GM18861 (cell line): ENCODE measurements around the gene MAP3K20.
"Not testable (repeated sequence)": the region's sequence is repeated elsewhere in the genome, so short reads cannot be mapped to it uniquely, and the experiment has no call there.

Experiments
- ATAC-seq: cut with Tn5 transposase; IDR thresholded peaks from one replicate; pipeline ENCODE4 v1.9.1; 2021; ENCODE audit not compliant: unreplicated experiment

Gene MAP3K20

DNA sequence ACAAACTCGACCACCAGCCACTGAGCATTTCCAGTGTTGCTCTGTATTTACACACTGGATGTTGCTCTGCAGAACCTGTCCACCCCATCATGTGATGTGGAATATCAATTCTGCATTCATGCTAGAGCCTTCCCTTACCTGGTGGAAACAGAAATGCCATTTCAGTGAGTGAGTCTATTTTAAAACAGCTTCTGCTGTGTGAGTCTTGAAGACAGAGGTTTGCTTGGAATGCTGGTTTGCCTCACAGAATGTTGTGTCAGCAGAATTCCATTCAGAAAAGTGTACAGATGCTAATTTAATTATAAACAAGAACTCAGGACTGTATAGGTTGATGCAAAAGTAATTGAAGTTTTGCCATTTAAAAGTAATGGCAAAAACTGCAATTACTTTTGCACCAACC lies 118.3 kb downstream of the MAP3K20 start:
- ATAC-seq = no peak

DNA sequence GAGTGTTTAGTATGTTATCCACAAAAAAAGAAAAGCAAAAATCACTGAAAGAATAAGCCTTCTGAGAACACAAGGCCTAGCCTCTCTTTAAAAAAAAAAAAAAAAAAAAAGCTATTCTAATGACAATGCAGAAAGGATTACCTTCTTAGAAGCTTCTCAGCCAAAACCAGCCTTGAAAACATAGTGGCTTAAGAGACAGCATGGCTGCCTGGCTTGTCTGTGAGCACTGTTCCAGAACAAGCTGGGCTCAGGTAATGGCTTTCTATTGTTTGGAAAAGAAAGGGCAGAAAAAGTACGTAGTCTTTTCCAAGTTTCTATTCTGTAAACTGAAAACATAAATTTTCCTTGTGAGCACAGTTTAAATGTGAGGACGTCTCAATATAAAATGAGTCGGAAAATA lies 119.5 kb downstream of the MAP3K20 start:
- no peak for ATAC-seq

DNA sequence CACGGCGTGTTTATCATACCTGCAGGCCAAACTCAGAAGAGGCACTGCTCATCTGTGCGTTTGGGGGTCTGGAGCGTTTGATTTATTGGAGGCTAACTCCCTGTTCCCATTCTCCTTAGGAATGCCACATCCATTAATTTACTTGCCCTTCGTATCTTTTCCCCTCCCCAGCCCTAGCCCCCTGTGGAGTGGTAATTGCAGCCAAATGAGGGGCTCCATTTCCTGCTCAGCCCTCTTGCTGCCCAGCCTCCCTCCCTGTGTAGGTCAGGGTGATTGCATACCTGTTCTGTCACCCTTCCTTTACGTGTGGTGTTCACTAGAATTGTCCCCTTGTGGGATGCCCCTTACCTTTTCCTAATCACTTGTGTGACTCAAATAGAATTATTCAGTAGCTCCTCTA lies 120.4 kb downstream of the MAP3K20 start:
- ATAC-seq = no peak

DNA sequence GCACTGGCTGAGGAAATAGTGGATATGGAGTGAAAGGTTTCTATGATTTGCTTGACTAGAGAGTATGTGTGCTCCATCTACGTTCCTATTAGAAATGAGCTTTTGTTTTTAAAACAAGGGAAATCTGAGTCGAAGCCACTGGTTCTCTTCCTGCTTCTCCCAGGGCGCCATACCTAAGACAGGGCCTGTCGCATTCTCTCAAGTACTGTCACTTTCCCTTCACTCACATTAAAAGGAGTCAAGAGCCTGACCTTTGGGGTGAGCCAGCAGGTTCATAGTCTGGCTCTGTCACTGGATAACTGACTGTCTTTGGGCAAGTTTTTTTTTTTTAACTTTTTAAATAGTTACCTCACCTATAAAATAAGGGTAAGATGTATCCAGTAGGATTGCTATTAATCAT lies 121.0 kb downstream of the MAP3K20 start:
- no peak for ATAC-seq

DNA sequence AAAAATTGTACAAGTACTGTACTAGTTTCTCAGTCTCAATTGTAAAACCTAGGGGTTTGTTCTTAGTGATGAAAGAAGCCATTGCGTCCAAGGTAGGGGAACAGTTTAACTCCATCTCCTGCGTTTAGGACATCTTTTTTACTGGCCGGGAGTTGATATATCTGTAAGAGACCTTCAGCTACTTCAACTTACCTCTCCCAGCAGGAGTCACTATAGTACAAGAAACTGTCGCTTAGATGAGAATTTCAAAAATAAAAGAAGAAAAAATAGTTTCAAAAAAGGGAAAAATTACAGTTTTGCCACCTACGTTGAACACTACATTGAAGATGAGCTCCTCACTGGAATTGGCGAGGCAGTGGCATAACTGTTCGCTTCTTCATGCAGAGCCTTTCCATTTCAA lies 122.7 kb downstream of the MAP3K20 start:
- ATAC-seq = no peak

DNA sequence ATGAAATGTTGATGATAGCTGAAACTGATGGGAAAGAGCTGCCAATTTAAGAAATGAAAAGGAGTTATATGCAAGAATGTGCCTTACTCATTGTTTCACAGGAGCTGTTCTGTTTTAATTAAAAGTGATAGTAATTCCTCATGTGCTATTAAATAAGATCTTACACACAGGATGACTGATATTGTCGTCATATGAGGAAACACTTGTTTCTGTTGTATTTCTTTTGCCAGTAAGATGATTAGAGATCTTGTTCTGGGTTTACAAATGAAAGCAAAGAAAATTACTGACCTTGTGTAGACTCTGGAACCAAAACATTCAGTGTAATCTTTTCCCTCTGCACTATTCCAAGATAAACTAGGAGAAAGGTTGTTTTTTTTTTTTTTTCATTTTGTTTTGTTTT lies 123.6 kb downstream of the MAP3K20 start:
- ATAC-seq = no peak

DNA sequence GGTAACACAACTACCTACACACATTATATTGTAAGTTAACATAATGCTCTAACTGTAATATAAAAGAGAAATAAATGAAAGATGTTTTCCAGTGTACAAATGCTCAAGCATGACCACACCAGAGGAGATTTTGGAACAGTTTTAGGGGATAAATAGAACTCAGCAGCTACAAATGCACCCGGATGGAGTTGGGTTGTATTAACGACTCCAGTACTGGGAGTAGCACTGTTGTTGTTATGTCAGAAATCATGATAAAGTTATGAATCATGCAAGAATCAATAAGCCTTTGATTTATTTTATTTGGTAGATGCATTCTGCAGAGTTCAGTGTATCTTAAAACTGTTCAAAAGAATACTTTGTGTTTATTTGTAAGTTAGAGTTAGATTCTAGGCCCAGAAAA lies 126.9 kb downstream of the MAP3K20 start:
- ATAC-seq = no peak

DNA sequence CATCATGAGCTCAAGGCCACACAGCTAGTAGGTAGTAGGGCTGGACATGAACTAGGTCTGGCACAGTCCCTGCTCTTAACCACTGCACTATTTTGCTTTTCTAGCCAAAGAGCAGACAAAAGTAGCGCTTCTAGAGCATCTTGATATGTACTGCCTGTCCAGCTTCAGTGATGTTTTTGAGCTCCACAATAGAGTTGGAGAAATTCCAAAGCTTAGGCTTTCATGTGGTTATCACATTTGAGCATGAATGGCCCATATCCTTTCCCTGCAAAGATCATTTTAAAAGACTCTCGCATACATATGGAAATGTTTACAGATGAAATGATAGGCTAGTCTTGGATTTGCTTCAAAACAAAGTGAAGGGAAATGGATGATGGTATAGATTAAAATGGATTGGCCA lies 128.7 kb downstream of the MAP3K20 start:
- ATAC-seq = no peak

DNA sequence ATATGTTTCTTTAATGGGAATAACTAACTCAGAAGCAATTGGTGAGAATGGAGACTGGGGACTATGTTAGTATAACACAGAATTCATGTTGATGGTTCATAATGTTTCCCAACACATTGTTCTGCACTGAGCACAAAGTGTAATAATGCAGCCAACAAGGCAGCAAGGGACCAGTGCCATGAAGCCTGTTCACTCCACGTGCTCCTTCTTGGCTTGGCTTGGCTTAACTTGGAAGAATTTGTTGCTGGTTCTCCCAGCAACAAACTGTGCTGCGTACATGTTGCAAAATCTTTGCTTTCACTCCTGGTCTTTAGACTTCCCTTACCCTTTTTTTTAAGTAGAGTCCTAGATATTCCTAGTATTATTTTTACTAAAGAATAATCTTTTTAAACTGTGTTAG lies 129.7 kb downstream of the MAP3K20 start:
- no peak for ATAC-seq

DNA sequence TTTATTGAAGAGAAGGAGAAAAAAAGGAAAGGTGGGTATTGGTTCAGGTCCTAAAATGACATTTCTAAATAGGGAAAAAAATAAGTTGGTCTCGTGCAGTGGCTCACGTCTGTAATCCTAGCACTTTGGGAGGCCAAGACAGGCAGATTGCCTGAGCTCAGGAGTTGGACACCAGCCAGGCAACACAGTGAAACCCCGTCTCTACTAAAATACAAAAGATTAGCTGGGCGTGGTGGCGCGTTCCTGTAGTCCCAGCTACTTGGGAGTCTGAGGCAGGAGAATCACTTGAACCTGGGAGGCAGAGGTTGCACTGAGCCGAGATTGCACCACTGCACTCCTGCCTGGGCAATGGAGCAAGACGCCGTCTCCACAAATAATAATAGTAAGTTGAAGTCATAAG lies 131.5 kb downstream of the MAP3K20 start:
- not testable (repeated sequence) for ATAC-seq

DNA sequence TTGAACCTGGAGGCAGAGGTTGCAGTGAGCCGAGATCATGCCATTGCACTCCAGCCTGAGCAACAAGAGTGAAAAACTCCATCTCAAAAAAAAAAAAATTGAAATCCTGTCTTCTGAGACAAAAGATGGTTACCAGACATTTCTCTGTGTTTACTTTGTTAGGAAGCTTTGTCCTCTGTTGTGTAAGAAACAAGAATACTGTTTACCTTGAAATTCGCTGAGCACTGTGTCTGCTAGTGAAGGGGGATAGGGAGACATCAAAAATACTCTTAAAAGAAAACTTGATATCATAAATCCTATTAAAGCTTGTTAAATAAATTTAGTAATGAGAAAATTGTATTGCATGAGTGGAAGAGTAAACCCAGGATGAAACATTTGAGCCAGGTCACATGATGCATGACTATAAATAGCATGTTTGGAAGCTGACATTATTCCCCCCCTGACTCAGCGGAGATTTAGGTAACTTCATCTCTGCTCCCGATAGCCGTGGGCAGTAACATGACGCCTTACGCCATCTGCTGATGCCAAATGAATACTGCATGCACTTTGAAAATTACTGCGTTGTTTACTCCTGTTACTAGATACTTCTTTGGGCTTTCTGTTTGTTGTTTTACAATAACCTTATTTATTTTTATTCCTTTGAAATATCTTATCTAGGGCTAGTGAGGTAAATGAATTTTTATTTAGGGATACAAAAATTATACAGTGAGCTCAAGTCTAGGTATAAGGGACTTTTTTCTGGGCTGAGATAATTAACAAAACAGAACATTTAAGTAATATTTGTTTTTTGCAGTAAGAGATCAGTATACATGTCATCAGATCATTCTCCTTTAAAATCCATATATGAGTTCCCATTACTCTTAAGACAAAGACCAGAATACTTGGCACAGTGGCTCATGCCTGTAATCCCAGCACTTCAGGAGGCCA lies 134.9 kb downstream of the MAP3K20 start:
- ATAC-seq = no peak

DNA sequence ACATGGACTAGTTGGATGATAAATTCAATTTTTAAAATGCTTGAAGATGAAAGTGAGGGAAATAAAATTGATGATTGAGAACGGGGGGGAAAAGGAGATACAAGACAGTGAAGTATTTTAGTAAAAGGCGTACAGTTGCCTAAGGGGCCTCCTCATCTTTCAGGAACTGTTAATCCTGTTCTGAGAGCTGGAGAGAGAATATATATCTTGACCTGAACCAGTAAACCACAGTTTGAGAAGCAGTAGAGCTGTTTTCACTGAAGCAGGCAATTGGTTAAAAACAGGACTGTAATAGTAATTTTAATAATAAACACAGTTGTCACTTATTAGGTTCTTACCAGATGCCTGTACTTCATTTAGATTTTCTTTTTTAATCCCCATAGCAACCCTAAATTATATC lies 137.5 kb downstream of the MAP3K20 start:
- ATAC-seq = no peak

DNA sequence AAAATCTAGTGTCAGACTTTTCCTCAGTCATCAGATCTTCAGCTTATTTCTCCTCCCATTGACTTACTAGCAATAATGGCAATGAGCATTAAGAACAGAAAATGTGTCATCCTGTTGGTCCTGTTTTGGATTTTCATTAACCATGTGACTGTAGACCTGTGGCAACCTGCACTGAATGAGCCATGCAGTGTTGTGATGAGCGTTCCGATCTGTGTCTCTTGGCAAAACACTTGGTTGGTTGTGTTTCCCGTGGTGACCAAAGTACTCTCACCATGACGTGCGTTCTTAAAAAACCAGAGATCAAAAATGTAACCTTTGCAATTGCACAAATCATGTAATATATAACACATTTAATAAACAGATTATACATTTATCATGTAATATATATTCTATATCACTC lies 138.6 kb downstream of the MAP3K20 start:
- ATAC-seq = no peak

DNA sequence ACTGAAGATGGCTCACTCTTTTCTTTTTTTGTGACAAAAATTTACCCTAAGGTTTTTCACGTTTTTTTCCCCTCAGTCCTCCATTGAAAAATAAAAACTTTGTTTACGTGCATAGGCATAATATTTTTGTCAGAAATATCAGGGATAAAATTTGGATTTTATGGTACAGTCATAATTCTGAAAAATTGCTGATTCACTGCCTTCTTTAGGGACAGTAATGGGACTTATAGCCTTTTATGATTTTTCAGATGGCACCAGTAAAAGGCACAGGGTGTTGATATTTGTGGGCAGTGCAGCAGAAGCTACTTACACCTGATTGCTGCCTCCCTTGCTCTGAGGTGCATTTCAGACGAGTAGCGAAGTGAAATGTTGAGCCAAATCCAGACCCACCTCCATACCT lies 139.7 kb downstream of the MAP3K20 start:
- no peak for ATAC-seq

DNA sequence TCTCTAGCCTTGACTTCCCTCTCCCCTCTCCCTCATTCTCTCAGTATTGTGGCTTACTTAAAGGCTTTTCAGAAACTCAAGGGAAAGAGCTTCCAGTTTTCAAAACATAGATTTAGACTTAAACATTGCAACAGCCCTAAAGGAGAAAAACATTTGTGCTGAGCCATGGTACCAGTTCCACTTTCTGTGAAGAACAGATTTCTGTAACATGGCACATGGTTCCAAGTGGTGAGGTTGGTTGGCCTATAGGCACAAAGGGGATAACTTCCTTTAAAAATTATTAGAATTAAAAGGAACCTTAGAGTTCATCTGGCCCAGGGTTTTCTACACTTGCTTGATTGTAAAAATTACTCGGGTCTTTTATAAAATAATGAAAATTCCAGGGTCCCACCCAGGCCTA lies 140.4 kb downstream of the MAP3K20 start:
- no peak for ATAC-seq

DNA sequence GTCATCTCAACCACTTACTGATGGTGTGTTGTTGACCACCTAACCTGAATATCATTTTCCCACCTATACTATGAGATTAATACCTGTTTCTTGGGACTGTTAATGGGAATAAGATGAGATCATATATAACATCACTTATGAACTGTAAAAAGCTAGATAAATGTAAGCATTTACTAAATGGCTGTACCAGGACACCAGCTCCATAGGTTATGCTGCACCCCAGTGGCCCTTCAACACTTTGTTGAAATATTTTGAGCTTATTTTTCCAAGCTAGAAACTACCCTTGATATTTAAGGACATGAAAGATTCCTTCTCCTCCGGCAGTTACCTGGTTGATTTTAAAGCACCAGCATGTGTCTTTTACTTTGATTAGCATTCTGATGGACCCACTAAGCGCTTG lies 141.0 kb downstream of the MAP3K20 start:
- no peak for ATAC-seq

DNA sequence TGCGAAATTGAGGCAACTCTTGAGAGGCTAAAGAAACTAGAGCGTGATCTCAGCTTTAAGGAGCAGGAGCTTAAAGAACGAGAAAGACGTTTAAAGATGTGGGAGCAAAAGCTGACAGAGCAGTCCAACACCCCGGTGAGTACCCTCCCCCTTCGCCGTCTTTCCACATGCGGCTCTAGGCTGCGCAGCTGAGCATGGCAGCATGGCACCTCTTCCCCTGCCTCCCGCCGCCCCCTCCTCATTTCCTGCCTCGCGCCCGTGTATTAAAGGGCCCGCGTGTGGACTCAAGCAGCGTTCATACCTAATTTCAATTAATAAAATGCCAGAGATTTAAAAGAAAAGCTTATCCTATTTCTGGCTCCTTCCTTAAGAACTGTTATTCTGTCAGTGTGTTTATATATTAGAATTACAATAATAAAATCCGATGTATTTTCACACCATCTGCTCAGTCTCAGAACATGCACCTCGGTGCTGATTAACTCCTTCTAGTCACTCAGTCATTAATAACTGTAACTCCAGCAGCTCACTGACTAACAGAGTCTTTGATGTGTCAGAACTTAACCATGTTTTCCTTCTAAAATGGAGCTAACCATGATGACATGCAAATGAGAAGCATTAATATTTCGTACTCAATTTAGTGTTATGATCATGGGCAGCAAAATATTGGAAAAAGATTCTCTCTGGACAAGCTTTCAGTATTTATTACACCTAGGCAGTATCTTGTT lies 141.6 kb downstream of the MAP3K20 start:
- ATAC-seq = no peak

DNA sequence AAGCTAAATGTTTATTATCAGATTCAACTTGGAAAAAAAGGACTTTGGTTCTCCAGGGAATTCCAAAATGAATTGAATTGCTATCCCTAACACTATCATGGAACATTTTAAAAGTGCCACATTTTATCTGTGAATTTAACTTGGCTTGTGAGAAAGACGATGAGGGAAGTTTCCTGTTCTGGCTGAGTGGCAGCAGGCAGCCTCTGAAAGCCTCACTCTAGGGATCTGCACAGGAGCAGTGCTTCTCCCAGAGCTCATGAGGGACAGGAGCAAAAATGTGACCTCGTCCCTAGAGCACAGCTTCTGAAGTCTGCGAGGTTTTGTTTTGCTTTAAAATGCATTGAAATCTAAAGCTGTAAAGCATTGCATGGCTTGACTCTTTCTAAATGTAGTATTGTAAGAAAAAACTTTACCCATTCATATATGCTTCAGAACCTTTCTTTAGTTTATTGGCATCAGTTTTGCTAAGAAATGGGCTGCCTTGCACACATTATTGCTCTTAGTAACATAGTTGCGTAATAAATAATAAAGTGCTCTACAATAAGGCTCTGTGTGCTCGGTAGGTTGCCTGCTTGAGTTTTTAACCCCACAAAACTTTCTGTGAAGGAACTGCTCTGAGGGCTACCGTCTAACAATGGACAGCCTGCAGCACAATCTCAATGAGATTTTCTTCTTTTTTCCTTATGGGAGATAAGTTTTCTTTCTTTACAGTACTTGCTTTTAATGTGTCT lies 142.8 kb downstream of the MAP3K20 start:
- no peak for ATAC-seq

DNA sequence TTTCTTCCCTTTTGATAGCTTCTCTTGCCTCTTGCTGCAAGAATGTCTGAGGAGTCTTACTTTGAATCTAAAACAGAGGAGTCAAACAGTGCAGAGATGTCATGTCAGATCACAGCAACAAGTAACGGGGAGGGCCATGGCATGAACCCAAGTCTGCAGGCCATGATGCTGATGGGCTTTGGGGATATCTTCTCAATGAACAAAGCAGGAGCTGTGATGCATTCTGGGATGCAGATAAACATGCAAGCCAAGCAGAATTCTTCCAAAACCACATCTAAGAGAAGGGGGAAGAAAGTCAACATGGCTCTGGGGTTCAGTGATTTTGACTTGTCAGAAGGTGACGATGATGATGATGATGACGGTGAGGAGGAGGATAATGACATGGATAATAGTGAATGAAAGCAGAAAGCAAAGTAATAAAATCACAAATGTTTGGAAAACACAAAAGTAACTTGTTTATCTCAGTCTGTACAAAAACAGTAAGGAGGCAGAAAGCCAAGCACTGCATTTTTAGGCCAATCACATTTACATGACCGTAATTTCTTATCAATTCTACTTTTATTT lies 145.6 kb downstream of the MAP3K20 start:
- ATAC-seq = no peak

DNA sequence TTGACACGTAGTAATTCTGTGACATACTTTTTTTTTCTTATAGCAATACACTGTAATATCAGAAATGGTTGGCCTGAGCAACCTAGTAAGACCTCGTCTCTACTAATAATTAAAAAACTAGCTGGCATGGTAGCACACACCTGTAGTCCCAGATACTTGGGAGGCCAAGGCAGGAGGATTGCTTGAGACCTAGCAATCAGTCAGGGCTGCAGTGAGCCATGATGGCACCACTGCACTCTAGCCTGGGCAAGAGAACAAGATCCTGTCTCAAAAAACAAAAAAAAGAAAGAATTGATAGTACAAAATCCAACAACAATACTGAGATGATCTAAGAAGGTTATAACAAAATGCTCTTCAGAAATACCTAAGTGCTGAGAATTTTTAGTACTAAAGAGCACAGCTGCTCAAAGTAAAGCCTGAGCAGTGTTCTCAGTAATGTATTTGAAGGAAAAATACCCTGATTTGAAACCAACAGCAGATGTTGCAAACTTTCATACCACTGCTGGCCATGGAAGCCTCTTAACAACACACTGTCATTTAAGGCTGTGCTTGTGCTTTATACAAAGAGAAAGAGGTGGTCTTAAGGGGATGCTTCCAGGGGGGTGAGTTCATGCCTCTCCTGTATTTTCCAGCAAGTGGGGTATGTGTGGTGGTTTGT lies 146.4 kb downstream of the MAP3K20 start:
- no peak for ATAC-seq

DNA sequence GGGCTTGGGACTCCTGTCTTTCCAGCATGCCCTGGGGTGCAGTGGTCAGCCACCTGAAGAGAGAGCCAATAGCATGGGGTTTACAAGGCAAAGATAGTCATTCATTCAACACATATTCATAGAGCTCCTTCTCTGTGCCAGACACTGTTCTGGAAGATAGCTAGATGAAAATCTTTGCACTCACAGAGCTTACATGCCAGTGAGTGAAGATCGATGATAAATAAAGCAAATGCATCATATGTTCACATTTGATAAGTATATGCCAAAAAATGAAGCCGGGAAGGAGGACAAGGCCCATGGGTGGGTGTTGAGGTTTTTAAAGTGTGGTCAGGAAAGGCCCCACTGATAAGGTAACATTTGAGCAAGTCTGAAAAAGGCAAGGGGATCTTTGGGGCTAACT lies 148.2 kb downstream of the MAP3K20 start:
- no peak for ATAC-seq
